Left cardiac atrium (tissue), 4 donors: ENCODE data around the gene GOLGA7B. TPM values are rescaled to one million over a fixed set of nuclear protein-coding genes. Genes with fewer than 3 reads are reported as not detected.
A peak's percentile ranks its signal among the peaks of the same experiment; 100 is the strongest.

Source experiments
- ATAC-seq, 2 donors: fragments of 200-7000 bp; cut with Tn5 transposase; one replicate each; pipeline ENCODE4 v1.9.1; 2020; ENCODE audit warnings: mild to moderate bottlenecking in 2 of 2, moderate library complexity in 2 of 2
- DNase-seq: peaks from one replicate; pipeline ENCODE4 v3.0.0-alpha.2; 2020
- intact Hi-C, 2 donors: fragments of 100-400 bp; cut with DNase I; formaldehyde crosslinking; loops; one replicate each; pipeline versions ENCODE4 v1.14.1 to v1.15.1; 2022 to 2023
- total RNA-seq, 2 donors: library from RNA; stranded (reverse); fragmentation: NEBNext Ultra II Directional; extraction: Animal tissue kit (Norgen Biotek cat#: 25700); gene quantifications; one replicate each; pipeline ENCODE4 v1.2.1, GENCODE V29; 2021
- donor health status: DM: no; HTN: yes; CAD: no.
- donor health status: DM: no; HTN: yes; CAD: no; lungs with severe emphysema.
- donor health status: DM: yes; HTN: yes; CAD: no.
- donor health status: Dilated cardiomyopathy.

GOLGA7B gene
- total RNA-seq, 2 donors from 2014 or later, result 2.4 to 3.5 TPM

- intact Hi-C loops, result no loop called here
- no peak for DNase-seq
- ATAC-seq, result no peak
Measured at GRCh38 chr10:97886286-97886685, 36.6 kb downstream of the GOLGA7B start.

GRCh38 chr10:97887399-97887798 is 37.8 kb downstream of the GOLGA7B start:
- intact Hi-C loops, result no loop called here
- DNase-seq (no peak), ATAC-seq (no peak)

GRCh38 chr10:97888134-97888533 is 38.5 kb downstream of the GOLGA7B start:
- DNase-seq (no peak), ATAC-seq (no peak)
- intact Hi-C loops, result no loop called here

GRCh38 chr10:97888641-97889262 is 39.1 kb downstream of the GOLGA7B start:
- intact Hi-C loops, result no loop called here
- peak in 1 of 2 donors; percentile 42 for ATAC-seq
- no peak for DNase-seq

GRCh38 chr10:97889461-97890265 is 40.0 kb downstream of the GOLGA7B start:
- DNase-seq, result no peak
- ATAC-seq, result peak in 1 of 2 donors; percentile 26
- intact Hi-C loops, result no loop called here

GRCh38 chr10:97891497-97892167 is 42.0 kb downstream of the GOLGA7B start:
- intact Hi-C loops, result no loop called here
- no peak for ATAC-seq
- DNase-seq, result no peak

- ATAC-seq (no peak), DNase-seq (no peak)
- intact Hi-C loops, result no loop called here
Measured at GRCh38 chr10:97892506-97892905, 42.9 kb downstream of the GOLGA7B start.

GRCh38 chr10:97892939-97893338 is 43.3 kb downstream of the GOLGA7B start:
- DNase-seq (no peak), ATAC-seq (no peak)
- intact Hi-C loops, result no loop called here

- DNase-seq (no peak), ATAC-seq (no peak)
- intact Hi-C loops, result no loop called here
Measured at GRCh38 chr10:97894092-97894491, 44.4 kb downstream of the GOLGA7B start.

- intact Hi-C loops, result no loop called here
- ATAC-seq, result no peak
- DNase-seq, result no peak
Measured at GRCh38 chr10:97895084-97895483, 45.4 kb downstream of the GOLGA7B start.

GRCh38 chr10:97895915-97896314 is 46.3 kb downstream of the GOLGA7B start:
- peak; percentile 77 for DNase-seq
- peak in 1 of 2 donors; percentile 77 for ATAC-seq
- intact Hi-C loops, result no loop called here

- ATAC-seq, result no peak
- DNase-seq, result no peak
- intact Hi-C loops, result no loop called here
Measured at GRCh38 chr10:97896756-97897358, 47.2 kb downstream of the GOLGA7B start.

- no peak for DNase-seq
- intact Hi-C loops, result no loop called here
- no peak for ATAC-seq
Measured at GRCh38 chr10:97898429-97898828, 48.8 kb downstream of the GOLGA7B start.

GRCh38 chr10:97901381-97901780 is 51.7 kb downstream of the GOLGA7B start:
- intact Hi-C loops, result no loop called here
- no peak for DNase-seq
- ATAC-seq, result no peak

- ATAC-seq (peak; percentile 73 to 78), DNase-seq (no peak)
- intact Hi-C loops, result no loop called here
Measured at GRCh38 chr10:97903128-97904017, 53.7 kb downstream of the GOLGA7B start.

- ATAC-seq, result peak; percentile 37 to 38
- intact Hi-C loops, result no loop called here
- DNase-seq, result no peak
Measured at GRCh38 chr10:97904018-97904381, 54.4 kb downstream of the GOLGA7B start.

- no peak for ATAC-seq
- intact Hi-C loops, result no loop called here
- no peak for DNase-seq
Measured at GRCh38 chr10:97904576-97904975, 54.9 kb downstream of the GOLGA7B start.

- intact Hi-C loops, result no loop called here
- ATAC-seq (no peak), DNase-seq (no peak)
Measured at GRCh38 chr10:97905276-97905675, 55.6 kb downstream of the GOLGA7B start.

- DNase-seq (no peak), ATAC-seq (no peak)
- intact Hi-C loops, result no loop called here
Measured at GRCh38 chr10:97907211-97907610, 57.6 kb downstream of the GOLGA7B start.
